Subcutaneous adipose tissue (tissue), 4 donors: ENCODE results near the gene CEP89. TPM values are rescaled to one million over a fixed set of nuclear protein-coding genes. Genes with fewer than 3 reads are reported as not detected.

Experiments used
- CTCF ChIP-seq: fragments of 450-650 bp; IDR thresholded peaks from one replicate; pipeline ENCODE4 v1.5.1; 2016; ENCODE audit warnings: low read depth, mild to moderate bottlenecking, control low read depth, antibody characterized with exemption, moderate library complexity
- total RNA-seq, 4 donors: library from RNA; depleted of rRNA; stranded (reverse); fragments of >200 nt; gene quantifications; one replicate each; pipeline ENCODE4 v1.1.0, GENCODE V29; 2016

Gene CEP89
- total RNA-seq, 4 donors from 2014 or later: 9.9 to 14.3 (median 11.5) TPM

GRCh38 chr19:32878988-32879387, 92.8 kb downstream of the CEP89 start:
- TF ChIP-seq CTCF: no peak

GRCh38 chr19:32877977-32878745, 93.6 kb downstream of the CEP89 start:
- TF ChIP-seq CTCF: no peak

- no peak for TF ChIP-seq CTCF
Measured at GRCh38 chr19:32877323-32877912, 94.3 kb downstream of the CEP89 start.

GRCh38 chr19:32876919-32877285, 94.9 kb downstream of the CEP89 start:
- TF ChIP-seq CTCF: no peak

GRCh38 chr19:32876236-32876918, 95.4 kb downstream of the CEP89 start:
- no peak for TF ChIP-seq CTCF

GRCh38 chr19:32875428-32875827, 96.3 kb downstream of the CEP89 start:
- TF ChIP-seq CTCF: no peak

GRCh38 chr19:32874605-32875004, 97.2 kb downstream of the CEP89 start:
- no peak for TF ChIP-seq CTCF
